K562 (cell line): Measurements from ENCODE around the gene UBXN4. TPM values are rescaled to one million over a fixed set of nuclear protein-coding genes. Genes with fewer than 3 reads are reported as not detected.

Experiments used
- ATAC-seq: fragments of 200-7000 bp; cut with Tn5 transposase; 3 replicates; pipeline ENCODE4 v1.9.1; 2020; ENCODE audit warnings: moderate library complexity
- BruUV-seq: library from RNA; stranded (reverse); fragments of 400-500 nt; replicated peaks from 2 replicates; lab custom pipeline; 2021; lab: Mats Ljungman, UMichigan
- CTCF ChIA-PET: fragments of 300-600 bp; formaldehyde crosslinking; extraction: SDS; loops from one replicate; lab custom pipeline; 2021; ENCODE audit warnings: low intra/inter-chr PET ratio; lab: Yijun Ruan, JAX
- POLR2A ChIA-PET: fragments of 300-600, 350-650 bp; sonication (Branson Sonifier 250); formaldehyde crosslinking; extraction: SDS; loops from one replicate; lab custom pipeline; 2021; ENCODE audit warnings: antibody characterized with exemption, inconsistent platforms; lab: Yijun Ruan, JAX
- DNase-seq, 4 experiments: peaks; one replicate each; pipeline versions ENCODE4 v3.0.0 to v3.0.0-alpha.2; 2011 to 2018; ENCODE audit warnings: low spot score in 3 of 4, mixed read lengths in 3 of 4; ENCODE audit errors: extremely low read depth in 1 of 4
- FAIRE-seq: peaks from 2 replicates; lab custom pipeline; 2011; peaks lifted over from hg19 to GRCh38; lab: Jason Lieb, UNC
- H2AFZ ChIP-seq: 2 replicates; pipeline ENCODE4 v1.6.0; 2011; ENCODE audit warnings: low read depth, low read length, control low read depth, inconsistent platforms
- H3K27ac ChIP-seq: fragments of 200-600 bp; 3 replicates; pipeline ENCODE4 v1.8.0; 2011; ENCODE audit warnings: low read depth, mild to moderate bottlenecking, control low read depth, inconsistent platforms, low read length, moderate library complexity, mixed read lengths; ENCODE audit errors: extremely low read depth
- H3K27me3 ChIP-seq, 2 experiments: fragments of 300-600 bp in 1 of 2; 2 replicates in 1 of 2; 3 replicates in 1 of 2; pipeline versions ENCODE4 v1.6.0 to v1.8.0; 2011; ENCODE audit warnings: inconsistent platforms in 2 of 2, low read length in 2 of 2, mild to moderate bottlenecking in 1 of 2, mixed read lengths in 1 of 2, moderate library complexity in 1 of 2; ENCODE audit not compliant: control insufficient read depth in 2 of 2, insufficient read depth in 2 of 2
- H3K36me3 ChIP-seq: fragments of 300-600 bp; 3 replicates; pipeline ENCODE4 v1.8.0; 2011; ENCODE audit warnings: mild to moderate bottlenecking, low read length, inconsistent platforms; ENCODE audit not compliant: control insufficient read depth, insufficient read depth
- H3K4me1 ChIP-seq, 2 experiments: fragments of 200-600 bp in 1 of 2; replicated peaks in 1 of 2; 2 replicates in 1 of 2; 3 replicates in 1 of 2; pipeline versions ENCODE4 v1.5.1 to v1.8.0; 2011; ENCODE audit warnings: inconsistent platforms in 2 of 2, low read length in 2 of 2, mild to moderate bottlenecking in 1 of 2, mixed read lengths in 1 of 2, moderate library complexity in 1 of 2; ENCODE audit not compliant: control insufficient read depth in 2 of 2, insufficient read depth in 2 of 2
- H3K4me2 ChIP-seq: 2 replicates; pipeline ENCODE4 v1.6.1; 2011; ENCODE audit warnings: low read length, control low read depth, inconsistent platforms, mixed read lengths; ENCODE audit not compliant: insufficient read depth
- H3K4me3 ChIP-seq: fragments of 200-600 bp; sonication (generic), shearing (Covaris generic); 2 replicates; pipeline ENCODE4 v1.5.1; 2016; ENCODE audit warnings: control low read depth, inconsistent platforms
- H3K79me2 ChIP-seq: fragments of 200-600 bp; 3 replicates; pipeline ENCODE4 v1.8.0; 2011; ENCODE audit warnings: low read length, inconsistent platforms; ENCODE audit not compliant: control insufficient read depth, insufficient read depth
- H3K9ac ChIP-seq, 2 experiments: 2 replicates each; pipeline versions ENCODE4 v1.6.0 to v1.6.1; 2011; ENCODE audit warnings: low read depth in 2 of 2, low read length in 2 of 2, control low read depth in 1 of 2, inconsistent platforms in 1 of 2, mild to moderate bottlenecking in 1 of 2, mixed read lengths in 1 of 2; ENCODE audit not compliant: insufficient read depth in 1 of 2
- H3K9me1 ChIP-seq: one replicate; pipeline ENCODE4 v1.6.0; 2011; ENCODE audit warnings: inconsistent platforms, mild to moderate bottlenecking, low read length, moderate library complexity; ENCODE audit not compliant: control insufficient read depth, insufficient read depth
- H3K9me3 ChIP-seq: replicated peaks from 2 replicates; pipeline ENCODE4 v1.5.1; 2011; ENCODE audit warnings: low read depth, low read length, inconsistent platforms; ENCODE audit not compliant: control insufficient read depth, insufficient read depth
- H4K20me1 ChIP-seq: replicated peaks from 2 replicates; pipeline ENCODE4 v1.6.1; 2011; ENCODE audit warnings: low read length, inconsistent platforms, mixed read lengths; ENCODE audit not compliant: control insufficient read depth, insufficient read depth
- C11orf30 ChIP-seq: fragments of 450-650 bp; IDR thresholded peaks from 2 replicates; pipeline ENCODE4 v1.6.1; 2016; ENCODE audit warnings: low read depth, mild to moderate bottlenecking
- E2F1 ChIP-seq: sonication (generic); formaldehyde crosslinking; IDR thresholded peaks from 2 replicates; pipeline ENCODE4 v1.8.1; 2023; ENCODE audit warnings: mild to moderate bottlenecking, missing genetic modification reagents, moderate library complexity
- HDAC1 ChIP-seq, 2 experiments: fragments of 450-650 bp; IDR thresholded peaks; 2 replicates each; pipeline ENCODE4 v1.6.1; 2016 to 2017; ENCODE audit warnings: inconsistent platforms in 1 of 2, mild to moderate bottlenecking in 1 of 2, moderate library complexity in 1 of 2
- MAFG ChIP-seq: fragments of 450-650 bp; conservative IDR thresholded peaks from 2 replicates; pipeline ENCODE4 v1.6.1; 2016; ENCODE audit warnings: missing genetic modification characterization, missing compliant biosample characterization
- NR1H2 ChIP-seq: sonication (generic); formaldehyde crosslinking; IDR thresholded peaks from 2 replicates; pipeline ENCODE4 v1.4.0; 2020; ENCODE audit warnings: mild to moderate bottlenecking, missing genetic modification reagents
- PRDM10 ChIP-seq: fragments of 450-650 bp; IDR thresholded peaks from 2 replicates; pipeline ENCODE4 v1.6.1; 2018; ENCODE audit not compliant: partially characterized antibody
- SOX6 ChIP-seq: fragments of 450-650 bp; IDR thresholded peaks from 2 replicates; pipeline ENCODE4 v1.6.1; 2014; ENCODE audit warnings: mild to moderate bottlenecking
- TAL1 ChIP-seq: fragments of 450-650 bp; IDR thresholded peaks from 2 replicates; pipeline ENCODE4 v1.6.1; 2016; ENCODE audit warnings: mild to moderate bottlenecking
- UBTF ChIP-seq, 2 experiments: IDR thresholded peaks; 2 replicates each; pipeline ENCODE4 v1.6.1; 2012; ENCODE audit warnings: improper control_type of control experiment in 2 of 2, low read depth in 2 of 2, low read length in 2 of 2, borderline replicate concordance in 1 of 2
- ZBTB7A ChIP-seq: IDR thresholded peaks from 2 replicates; pipeline ENCODE4 v1.6.1; 2011; ENCODE audit warnings: low read depth, mild to moderate bottlenecking, low read length, moderate library complexity, borderline replicate concordance; ENCODE audit not compliant: control insufficient read depth
- ZC3H4 ChIP-seq: sonication (generic); formaldehyde crosslinking; IDR thresholded peaks from 2 replicates; pipeline ENCODE4 v1.9.0; 2021; ENCODE audit warnings: missing genetic modification reagents, borderline replicate concordance
- ZNF316 ChIP-seq: fragments of 450-650 bp; IDR thresholded peaks from 2 replicates; pipeline ENCODE4 v1.6.1; 2016
- WGBS: fragments of 100-300 bp; shearing (Covaris generic); methylation state at CpG from one replicate; pipeline ENCODE4 v1.1.6; 2016; ENCODE audit warnings: low coverage, mixed read lengths; ENCODE audit not compliant: insufficient coverage; ENCODE audit errors: missing lambda C conversion rate; 5-methylcytosine and 5-hydroxymethylcytosine counted together
- in situ Hi-C: fragments of 300-500 bp; cut with MboI; formaldehyde crosslinking; loops from 4 replicates; pipeline ENCODE4 v1.15.0; 2018; ENCODE audit warnings: inconsistent platforms, mixed read lengths
- intact Hi-C: fragments of 100-400 bp; cut with micrococcal nuclease; formaldehyde crosslinking; loops from 2 replicates; pipeline ENCODE4 v1.14.2; 2022
- polyA plus RNA-seq, 8 experiments: library from polyadenylated mRNA; depleted of rRNA in 4 of 8; stranded (reverse) in 5 of 8; unstranded in 3 of 8; fragments of >200 nt; fragmentation: Nextera tagmentation in 2 of 8; fragmentation: Illumina TruSeq in 1 of 8; extraction: Ambion mirVana in 2 of 8; extraction: Trizol in 1 of 8; gene quantifications; 2 replicates each; pipeline versions ENCODE4 v1.2.1 to v1.2.3, GENCODE V29; 2011 to 2014; ENCODE audit warnings: inconsistent platforms in 1 of 8, missing spikeins in 1 of 8
- total RNA-seq, 7 experiments: library from RNA; depleted of rRNA in 6 of 7; stranded (reverse); fragments of >200 nt in 6 of 7; fragmentation: Illumina TruSeq in 2 of 7; extraction: Trizol in 2 of 7; gene quantifications; 2 replicates each; pipeline versions ENCODE4 v1.2.1 to v1.2.3, GENCODE V29; 2011 to 2021; ENCODE audit warnings: low replicate concordance in 1 of 7

The UBXN4 gene
- total and polyA plus RNA-seq, 9 of the 15 experiments (the other 6 are each of a cell fraction or from before 2014, with no cell fraction given) = 30.4 to 127 (median 55.3) TPM

- FAIRE-seq = peak; percentile 51
- Histone ChIP-seq H3K27me3 (no peaks in the 10 kb centered on the region), H3K27ac (peak overlapping the region; percentile 93), H2AFZ (peak overlapping the region; percentile 78), H3K9ac (peak overlapping the region; percentile 96 to 99), H3K36me3 (peaks cover 27% of the 10 kb centered on the region), H3K9me1 (no peaks in the 10 kb centered on the region), H3K79me2 (peaks cover 53% of the 10 kb centered on the region), H3K4me2 (peak overlapping the region; percentile 94), H4K20me1 (peaks cover 9% of the 10 kb centered on the region; the same call in 1 of the 2 replicates), H3K4me1 (peaks cover 8 to 10% of the 10 kb centered on the region in 2 experiments; a peak in 3 of 5 replicates), H3K4me3 (peak overlapping the region; percentile 86), H3K9me3 (no peaks in the 10 kb centered on the region)
- DNase-seq = peak in 2 of 4 experiments; percentile 59 to 68
- peak; percentile 61 for ATAC-seq
- ChIA-PET POLR2A (interaction anchor here (0.6 to 1.9 kb wide), 7 partner anchors 10 to 693 kb away, joined by 3 to 9 read pairs (median 3); no protein-coding TSS in a partner anchor), CTCF (no interaction called here)
- in situ Hi-C loops = no loop called here
- intact Hi-C loops = loop anchor here (2.0 kb wide), 1 partner anchor 212 kb away; the partner anchor contains the start of genes R3HDM1 and ZRANB3
- under 1% methylated on average over 34 of the region's 34 CpGs for WGBS
- BruUV-seq = no TSS peak
- peak; percentile 31 to 74; a peak in 2 of 4 replicates for TF ChIP-seq UBTF (IDR thresholded peaks at IDR 0.05; ENCODE audit: borderline replicate concordance in 1 of 2, low read depth in 2 of 2, low read length in 2 of 2)
- TF ChIP-seq ZBTB7A = peak; percentile 85
- TF ChIP-seq ZC3H4 (CRISPR knock-in tag) = peak; percentile 86; the same call in 1 of the 2 replicates
- TF ChIP-seq C11orf30 = peak; percentile 92
- no peak for TF ChIP-seq NR1H2 (CRISPR knock-in tag)
- TF ChIP-seq MAFG (tag) = peak; percentile 76
- peak; percentile 86 for TF ChIP-seq PRDM10
- 0 out of 2 replicates have a peak, but pooled peaks have one; percentile 22 for TF ChIP-seq SOX6
- no peak for TF ChIP-seq TAL1
- peak; percentile 94 for TF ChIP-seq ZNF316
- TF ChIP-seq E2F1 (CRISPR knock-in tag) = 0 out of 2 replicates have a peak, but pooled peaks have one; percentile 25
- TF ChIP-seq HDAC1 (IDR thresholded peaks at IDR 0.05) = 0 out of 4 replicates have a peak, but pooled peaks of 1 of the 2 experiments have one; percentile 14
Measured at GRCh38 chr2:135742325-135742757, 686 bp downstream of the UBXN4 start.
